Prostate gland (tissue), 2 donors: Measurements from ENCODE around the gene ABCC4. TPM values are rescaled to one million over a fixed set of nuclear protein-coding genes. Genes with fewer than 3 reads are reported as not detected.
A peak's percentile ranks its signal among the peaks of the same experiment; 100 is the strongest.
"Not testable (repeated sequence)": the region's sequence is repeated elsewhere in the genome, so short reads cannot be mapped to it uniquely, and the experiment has no call there.

Source experiments
- DNase-seq: peaks from one replicate; pipeline ENCODE4 v3.0.0-alpha.2; 2019; ENCODE audit warnings: low spot score
- H3K27ac ChIP-seq, 2 donors: fragments of 200-600 bp; sonication (generic); 2 replicates each; pipeline ENCODE4 v1.5.1; 2017 to 2019
- H3K27me3 ChIP-seq: fragments of 200-600 bp; sonication (generic); replicated peaks from 2 replicates; pipeline ENCODE4 v1.5.1; 2019; ENCODE audit not compliant: insufficient read depth
- H3K36me3 ChIP-seq, 2 donors: fragments of 200-600 bp; sonication (generic); 1 replicate in 1 of 2; 2 replicates in 1 of 2; pipeline versions ENCODE4 v1.5.1 to v1.8.1; 2017 to 2019
- H3K4me1 ChIP-seq: fragments of 200-600 bp; sonication (generic); replicated peaks from 2 replicates; pipeline ENCODE4 v1.5.1; 2019
- H3K4me3 ChIP-seq, 2 donors: fragments of 200-600 bp; sonication (generic); 2 replicates each; pipeline ENCODE4 v1.5.1; 2017 to 2019
- H3K9me3 ChIP-seq: fragments of 200-600 bp; sonication (generic); 2 replicates; pipeline ENCODE4 v1.5.1; 2017
- POLR2A ChIP-seq: fragments of 450-650 bp; IDR thresholded peaks from one replicate; pipeline ENCODE4 v1.6.1; 2016; ENCODE audit warnings: antibody characterized with exemption, mild to moderate bottlenecking
- POLR2AphosphoS5 ChIP-seq: sonication (generic); formaldehyde crosslinking; IDR thresholded peaks from one replicate; pipeline ENCODE4 v1.6.1; 2017; ENCODE audit warnings: antibody characterized with exemption
- WGBS: methylation state at CpG from one replicate; pipeline ENCODE4 v1.1.5; 2018; 5-methylcytosine and 5-hydroxymethylcytosine counted together
- intact Hi-C: fragments of 100-400 bp; cut with DNase I; formaldehyde crosslinking; loops from one replicate; pipeline ENCODE4 v1.14.2; 2022
- total RNA-seq, 2 donors: library from RNA; depleted of rRNA; stranded (reverse); fragments of >200 nt; gene quantifications; one replicate each; pipeline ENCODE4 v1.1.0, GENCODE V29; 2016
- TF ChIP-seq, protein P1 (sequence below), 4 experiments: fragments of 200-600 bp in 2 of 4; fragments of 450-650 bp in 2 of 4; sonication (generic) in 2 of 4; IDR thresholded peaks; 1 replicate in 3 of 4; 2 replicates in 1 of 4; pipeline ENCODE4 v1.5.1; 2016 to 2019; ENCODE audit warnings: antibody characterized with exemption in 4 of 4, mild to moderate bottlenecking in 2 of 4, moderate library complexity in 2 of 4

Gene ABCC4
- total RNA-seq, 2 donors from 2014 or later = 33.3 to 48.4 TPM

DNA sequence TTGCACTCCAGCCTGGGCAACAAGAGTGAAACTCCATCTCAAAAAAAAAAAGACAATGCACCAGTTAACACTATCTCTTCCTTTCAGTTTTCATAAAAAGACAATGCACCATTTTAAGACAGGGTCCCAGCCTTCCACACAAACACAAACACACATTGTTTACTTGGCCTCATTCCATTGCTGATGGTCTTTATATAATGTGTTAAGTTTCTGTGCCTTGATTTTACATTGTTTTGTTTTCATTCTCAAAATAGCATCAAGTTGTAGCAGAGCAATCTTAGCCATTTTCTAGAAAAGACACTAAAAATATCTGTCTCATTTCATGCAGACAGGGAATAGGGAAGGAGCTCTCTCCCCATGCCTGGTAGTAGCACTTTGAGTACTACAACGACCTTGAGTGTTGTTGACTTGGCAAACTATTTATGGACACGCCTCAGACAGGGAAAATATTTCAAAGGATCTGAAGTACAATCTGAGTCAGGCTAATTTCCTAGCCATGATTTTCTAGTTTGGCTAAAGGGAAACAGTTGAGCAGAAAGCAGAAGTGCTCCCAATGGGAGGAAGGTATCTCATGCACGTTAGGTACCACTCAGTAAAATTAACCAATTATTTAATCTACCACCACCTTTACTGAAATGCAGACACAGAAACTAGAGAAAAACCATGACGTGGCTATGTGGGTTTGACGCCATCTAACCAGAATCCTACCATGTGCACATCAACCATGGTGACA, 120.6 kb downstream of the ABCC4 start:
- no peak for DNase-seq
- WGBS = 55% methylated on average over 5 of the region's 5 CpGs
- H3K27ac ChIP-seq = peak overlapping the region in 1 of 2 donors; percentile 46

GRCh38 chr13:95176611-95177259, 124.5 kb downstream of the ABCC4 start:
- Histone ChIP-seq H3K27me3 (no peaks in the 10 kb centered on the region), H3K9me3 (no peaks in the 10 kb centered on the region), H3K36me3 (no peaks in the 10 kb centered on the region), H3K27ac (no peak overlapping the region), H3K4me3 (no peak overlapping the region), H3K4me1 (peaks cover 2% of the 10 kb centered on the region)
- 74% methylated on average over 5 of the region's 5 CpGs for WGBS
- intact Hi-C loops = no loop called here
- no peak for TF ChIP-seq POLR2A
- no peak for TF ChIP-seq POLR2AphosphoS5
- DNase-seq = no peak

More for the DNA sequence above, 120.6 kb downstream of the ABCC4 start:
- H3K4me1 ChIP-seq = peaks cover 2% of the 10 kb centered on the region
- no peaks in the 10 kb centered on the region for H3K36me3 ChIP-seq
- TF ChIP-seq POLR2AphosphoS5 = peak; percentile 56
- no peak for TF ChIP-seq POLR2A
- TF ChIP-seq, protein P1, sequence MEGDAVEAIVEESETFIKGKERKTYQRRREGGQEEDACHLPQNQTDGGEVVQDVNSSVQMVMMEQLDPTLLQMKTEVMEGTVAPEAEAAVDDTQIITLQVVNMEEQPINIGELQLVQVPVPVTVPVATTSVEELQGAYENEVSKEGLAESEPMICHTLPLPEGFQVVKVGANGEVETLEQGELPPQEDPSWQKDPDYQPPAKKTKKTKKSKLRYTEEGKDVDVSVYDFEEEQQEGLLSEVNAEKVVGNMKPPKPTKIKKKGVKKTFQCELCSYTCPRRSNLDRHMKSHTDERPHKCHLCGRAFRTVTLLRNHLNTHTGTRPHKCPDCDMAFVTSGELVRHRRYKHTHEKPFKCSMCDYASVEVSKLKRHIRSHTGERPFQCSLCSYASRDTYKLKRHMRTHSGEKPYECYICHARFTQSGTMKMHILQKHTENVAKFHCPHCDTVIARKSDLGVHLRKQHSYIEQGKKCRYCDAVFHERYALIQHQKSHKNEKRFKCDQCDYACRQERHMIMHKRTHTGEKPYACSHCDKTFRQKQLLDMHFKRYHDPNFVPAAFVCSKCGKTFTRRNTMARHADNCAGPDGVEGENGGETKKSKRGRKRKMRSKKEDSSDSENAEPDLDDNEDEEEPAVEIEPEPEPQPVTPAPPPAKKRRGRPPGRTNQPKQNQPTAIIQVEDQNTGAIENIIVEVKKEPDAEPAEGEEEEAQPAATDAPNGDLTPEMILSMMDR (IDR thresholded peaks at IDR 0.05) = no peak
- intact Hi-C loops = no loop called here
- H3K4me3 ChIP-seq = no peak overlapping the region
- no peaks in the 10 kb centered on the region for H3K9me3 ChIP-seq
- H3K27me3 ChIP-seq = no peaks in the 10 kb centered on the region

GRCh38 chr13:95174517-95174916, 126.7 kb downstream of the ABCC4 start:
- intact Hi-C loops = no loop called here
- 88% methylated on average over 14 of the region's 14 CpGs for WGBS
- TF ChIP-seq POLR2A (no peak), POLR2AphosphoS5 (no peak)
- TF ChIP-seq, protein P1 (IDR thresholded peaks at IDR 0.05) = no peak

GRCh38 chr13:95168191-95168590, 133.1 kb downstream of the ABCC4 start:
- 89% methylated on average over 6 of the region's 6 CpGs for WGBS
- Histone ChIP-seq H3K36me3 (no peaks in the 10 kb centered on the region), H3K9me3 (no peaks in the 10 kb centered on the region), H3K4me1 (no peaks in the 10 kb centered on the region), H3K4me3 (no peak overlapping the region), H3K27ac (no peak overlapping the region), H3K27me3 (no peaks in the 10 kb centered on the region)
- intact Hi-C loops = no loop called here
- TF ChIP-seq, protein P1 (IDR thresholded peaks at IDR 0.05) = no peak
- TF ChIP-seq POLR2AphosphoS5 (no peak), POLR2A (no peak)
- no peak for DNase-seq

More at GRCh38 chr13:95174517-95174916, 126.7 kb downstream of the ABCC4 start:
- H3K27me3 ChIP-seq = no peaks in the 10 kb centered on the region
- H3K27ac ChIP-seq = no peak overlapping the region
- no peaks in the 10 kb centered on the region for H3K9me3 ChIP-seq
- no peaks in the 10 kb centered on the region for H3K36me3 ChIP-seq
- no peak for DNase-seq
- H3K4me1 ChIP-seq = no peaks in the 10 kb centered on the region
- no peak overlapping the region for H3K4me3 ChIP-seq

- DNase-seq, H3K27me3 ChIP-seq, H3K4me3 ChIP-seq, H3K36me3 ChIP-seq, intact Hi-C loops, H3K9me3 ChIP-seq, H3K4me1 ChIP-seq, H3K27ac ChIP-seq: not testable (repeated sequence)
- 98% methylated on average over 5 of the region's 5 CpGs for WGBS
Measured at GRCh38 chr13:95167003-95167402, 134.2 kb downstream of the ABCC4 start.
